SHP77 treated with DMSO at 0.1 percent for 48 hours (cell line): ENCODE measurements around the gene TRAF3IP1.

Source experiments
- DNase-seq: peaks from one replicate; lab custom pipeline; 2025; lab: John Stamatoyannopoulos, UW

Gene TRAF3IP1

DNA sequence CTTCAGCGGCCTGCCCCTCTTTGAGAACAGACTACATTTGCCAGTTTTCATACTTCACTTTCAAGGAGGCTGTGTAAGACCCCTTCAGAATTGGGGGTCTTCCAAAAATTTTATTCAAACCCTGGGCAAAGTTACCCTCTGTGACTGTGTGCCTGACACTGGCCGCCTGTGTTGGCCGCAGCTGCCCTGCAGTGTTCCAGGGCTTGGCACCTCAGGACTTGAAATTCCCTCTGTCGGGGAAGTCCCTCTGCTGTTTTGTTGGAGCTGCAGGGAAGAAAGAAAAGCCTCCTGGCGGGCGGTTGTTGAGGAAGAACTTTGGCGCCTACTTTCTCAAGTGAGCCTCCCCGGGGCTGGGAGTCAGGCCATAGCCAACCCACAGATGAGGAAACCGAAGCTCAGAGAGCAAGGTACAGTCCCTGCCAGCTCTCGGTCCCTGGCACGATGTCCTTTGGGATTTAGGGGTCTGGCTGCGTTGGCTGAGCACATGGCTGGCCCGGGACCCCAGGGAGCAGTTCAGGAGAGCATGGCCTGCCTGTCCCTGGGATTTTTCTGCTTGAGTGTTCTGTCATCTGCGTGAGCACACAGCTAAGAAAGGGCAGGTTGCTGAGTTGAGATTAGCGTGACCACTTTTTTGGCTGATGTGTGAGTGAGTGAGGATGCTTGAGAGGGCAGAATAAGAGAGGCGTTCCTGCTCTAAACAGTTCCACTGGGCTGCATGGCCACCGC lies 88.5 kb downstream of the TRAF3IP1 start:
- DNase-seq, result no peak

DNA sequence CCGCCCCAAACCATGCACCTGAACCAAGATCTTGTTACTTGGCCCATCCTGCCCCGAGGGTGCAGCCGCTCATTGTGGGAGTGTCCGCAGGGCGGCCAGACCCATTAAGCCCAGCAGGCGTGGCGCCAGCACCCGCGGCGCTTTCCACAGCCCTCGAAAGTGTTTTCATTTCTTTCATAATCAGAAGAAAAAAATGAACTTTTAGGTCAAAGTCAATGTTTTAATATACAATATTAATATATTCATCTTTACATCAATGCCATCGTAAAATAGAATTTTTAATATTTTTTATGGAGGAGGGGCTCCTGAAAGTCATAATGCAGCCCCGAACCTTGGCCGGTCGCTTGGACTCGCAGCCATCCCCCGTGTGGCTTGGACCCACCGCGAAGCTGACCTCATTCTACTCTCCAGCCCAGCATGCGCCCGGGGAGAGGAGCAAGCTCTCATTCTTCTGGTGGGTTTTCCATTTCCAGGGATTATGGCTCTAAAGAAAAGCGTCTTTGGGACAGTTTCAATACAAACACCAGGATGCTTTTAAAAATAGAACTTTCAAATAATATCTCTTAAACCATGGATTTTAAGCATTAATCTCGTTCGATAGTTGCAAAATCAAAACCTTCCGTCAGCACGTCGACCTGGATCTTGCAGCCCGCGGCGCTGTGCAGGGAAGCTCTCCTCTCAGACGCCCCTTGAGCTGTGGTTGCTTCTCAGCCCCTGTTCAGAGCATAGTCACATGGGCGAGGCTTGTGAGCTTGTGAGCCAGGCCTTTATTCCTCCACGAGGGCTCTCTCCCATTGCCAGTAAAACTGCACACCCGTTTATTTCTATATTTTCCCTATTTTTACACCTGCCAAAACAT lies 89.3 kb downstream of the TRAF3IP1 start:
- DNase-seq, result no peak

DNA sequence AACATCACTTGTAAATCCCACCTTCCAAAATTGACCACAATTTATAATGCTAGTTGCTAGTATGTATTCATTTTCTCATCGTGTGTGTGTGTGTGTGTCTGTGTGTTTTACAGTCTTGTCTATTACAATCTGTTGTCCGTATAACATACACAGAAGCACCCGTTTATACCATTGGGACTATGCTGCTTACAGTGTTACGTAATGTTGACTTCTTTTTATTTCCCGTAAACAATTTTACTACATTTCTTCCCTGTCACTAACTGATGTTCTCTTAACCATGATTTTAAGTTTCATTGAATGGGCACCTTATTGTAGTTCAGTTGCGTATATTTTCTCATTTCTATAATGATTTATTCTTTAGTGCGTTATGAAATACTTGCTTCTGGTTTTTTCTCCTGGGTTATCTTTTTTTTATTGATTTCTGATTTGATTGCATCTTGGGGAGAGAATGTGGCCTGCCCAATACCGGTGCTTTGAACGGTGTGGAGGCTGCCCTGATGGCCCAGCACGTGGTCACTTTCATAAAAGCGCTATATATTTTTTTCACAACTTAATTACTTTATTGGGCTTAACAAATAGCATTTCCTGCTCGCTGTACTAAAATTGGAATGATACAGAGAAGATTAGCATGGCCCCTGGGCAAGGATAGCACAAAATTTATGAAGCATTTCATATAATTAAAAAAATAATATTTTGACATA lies 91.9 kb downstream of the TRAF3IP1 start:
- no peak for DNase-seq

DNA sequence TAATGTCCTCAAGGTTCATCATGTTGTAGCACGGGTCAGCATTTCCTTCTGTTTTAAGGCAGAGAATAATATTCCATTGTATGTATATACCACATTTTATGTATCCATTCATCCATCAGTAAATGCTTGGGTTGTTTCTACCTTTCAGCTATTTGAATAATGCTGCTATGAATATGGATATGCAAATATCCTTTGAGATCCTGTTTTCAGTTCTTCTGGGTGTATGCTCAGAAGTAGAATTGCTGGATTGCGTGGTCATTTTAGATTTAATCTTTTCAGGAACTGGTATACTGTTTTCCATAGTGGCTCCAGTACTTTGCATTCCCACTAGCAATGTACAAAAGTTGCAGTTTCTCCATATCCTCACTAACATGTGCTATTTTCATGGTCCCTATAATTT lies 93.0 kb downstream of the TRAF3IP1 start:
- DNase-seq, result no peak

DNA sequence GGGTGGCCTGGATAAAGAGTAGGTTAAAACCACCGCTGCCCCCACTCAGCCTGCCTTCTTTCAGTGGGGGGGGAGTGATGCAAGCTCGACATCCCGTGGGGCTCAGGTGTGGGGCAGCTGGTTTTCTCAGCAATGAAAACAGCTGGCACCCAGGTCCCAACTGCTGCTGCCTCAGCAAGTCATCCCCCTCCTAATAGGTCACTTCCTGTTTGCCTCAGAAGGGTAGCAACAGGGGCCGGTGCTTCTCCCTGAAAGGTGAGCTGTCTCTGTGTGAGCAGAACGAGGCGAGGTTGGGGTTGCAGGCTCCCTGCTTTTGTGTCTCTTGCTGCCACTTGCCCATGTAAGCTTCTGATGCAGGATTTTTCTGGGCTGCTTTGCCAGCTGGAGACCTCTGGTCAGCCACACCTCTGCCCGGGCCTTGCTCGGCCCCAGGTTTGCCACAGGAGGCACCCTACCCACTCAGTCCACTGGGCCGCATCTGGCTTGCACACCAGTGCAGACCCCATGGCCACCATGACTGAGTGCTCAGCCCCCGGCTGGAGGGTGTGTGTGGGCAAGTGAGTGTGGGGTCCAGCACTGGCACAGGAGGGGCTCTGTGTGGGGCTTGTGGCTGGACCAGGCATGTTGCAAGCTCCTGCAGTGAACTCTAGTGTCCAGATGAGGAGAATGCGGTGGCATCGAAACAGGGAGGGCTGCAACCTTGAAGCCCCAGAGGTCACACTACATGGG lies 94.9 kb downstream of the TRAF3IP1 start:
- peak; percentile 51 for DNase-seq

DNA sequence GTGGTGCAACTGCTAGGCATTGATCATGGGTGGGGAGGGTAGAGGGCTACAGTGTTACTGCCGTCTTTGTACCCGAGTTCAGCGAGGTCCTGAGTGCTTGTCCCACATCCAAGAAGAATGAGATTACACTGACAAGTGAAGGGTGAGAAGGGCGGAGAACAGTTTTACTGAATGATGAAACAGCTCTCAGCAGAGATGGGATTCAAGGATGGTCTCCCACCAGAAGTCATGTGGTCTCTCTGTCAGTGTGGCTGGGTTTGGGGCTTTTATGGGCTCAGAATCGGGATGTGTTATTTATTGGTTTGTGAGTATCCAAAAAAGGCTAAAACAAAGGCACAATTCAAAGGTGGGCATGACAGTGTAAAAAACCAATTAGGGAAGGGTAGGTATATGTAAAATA lies 95.6 kb downstream of the TRAF3IP1 start:
- DNase-seq, result no peak

DNA sequence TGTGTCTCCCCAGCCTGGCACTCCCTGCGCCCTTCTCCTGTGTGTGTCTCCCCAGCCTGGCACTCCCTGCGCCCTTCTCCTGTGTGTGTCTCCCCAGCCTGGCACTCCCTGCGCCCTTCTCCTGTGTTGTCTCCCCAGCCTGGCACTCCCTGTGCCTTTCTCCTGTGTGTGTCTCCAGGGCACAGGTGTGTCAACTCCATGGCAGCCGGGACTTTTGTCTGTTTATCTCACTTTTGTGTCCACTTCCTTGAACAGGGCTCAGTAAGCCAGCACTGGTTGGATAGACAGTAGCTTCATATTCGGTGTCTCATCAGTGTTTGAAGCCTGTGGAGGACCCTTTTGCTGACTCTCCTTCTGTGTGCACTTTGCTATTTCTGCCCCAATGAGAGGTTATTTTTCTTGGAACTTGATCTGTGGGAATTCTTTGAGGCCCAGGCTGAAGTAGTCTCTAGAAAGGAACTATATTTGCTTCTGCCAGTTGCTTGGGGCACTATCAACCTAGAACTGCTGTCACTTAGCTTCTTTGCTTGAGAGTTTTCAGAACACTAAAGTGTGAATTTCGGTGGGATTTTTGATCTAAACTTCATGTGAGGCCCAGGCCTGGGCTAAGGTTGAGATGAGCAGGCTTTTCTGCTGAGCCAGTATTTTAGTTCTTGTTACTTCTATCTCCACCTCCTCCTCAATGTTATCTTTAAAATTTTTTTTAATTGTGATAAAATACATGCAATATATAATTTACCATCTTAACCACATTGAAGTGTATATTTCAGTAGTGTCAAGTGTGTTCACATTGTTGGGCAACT lies 98.1 kb downstream of the TRAF3IP1 start:
- DNase-seq, result no peak

DNA sequence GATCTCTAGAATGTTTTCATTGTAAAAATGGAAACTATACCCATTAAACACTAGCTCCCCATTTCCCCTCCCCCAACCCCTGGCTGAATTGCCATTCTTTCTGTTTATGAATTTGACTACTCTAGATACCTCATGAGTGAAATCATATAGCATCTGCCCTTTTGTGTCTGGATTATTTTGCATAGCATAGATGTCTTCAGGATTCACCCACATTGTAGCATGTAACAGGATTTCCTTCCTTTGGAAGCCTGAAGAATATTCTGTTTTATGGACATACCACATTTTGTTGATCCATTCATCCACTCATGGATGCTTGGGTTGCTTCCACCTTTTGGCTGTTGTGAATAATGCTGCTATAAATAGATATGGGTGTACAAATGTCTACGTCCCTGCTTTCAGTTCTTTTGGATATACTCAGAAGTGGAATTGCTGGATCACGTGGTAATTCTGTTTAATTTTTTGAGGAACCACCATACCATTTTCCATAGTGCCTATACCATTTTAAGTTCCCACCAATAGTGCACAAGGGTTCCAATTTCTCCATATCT lies 98.8 kb downstream of the TRAF3IP1 start:
- DNase-seq, result no peak

DNA sequence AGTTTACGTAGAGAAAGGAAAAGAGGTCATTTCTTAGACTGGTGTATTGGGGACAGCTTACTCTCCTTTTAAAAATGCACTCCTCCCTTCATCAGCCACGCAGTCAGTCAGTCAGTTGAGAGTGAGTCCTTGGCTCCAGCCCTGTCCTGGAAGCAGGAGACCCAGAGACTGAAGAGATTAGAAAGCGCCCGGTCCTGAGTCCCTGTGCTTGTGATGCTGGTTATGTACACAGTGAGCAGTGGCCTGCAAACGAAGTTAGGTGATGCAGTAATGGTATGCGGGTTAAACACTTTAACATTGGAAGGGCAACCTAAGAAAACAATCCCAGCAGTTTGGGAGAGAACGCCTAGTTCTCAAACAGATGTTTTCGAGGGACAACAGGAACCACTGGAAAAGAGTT lies 100.1 kb downstream of the TRAF3IP1 start:
- DNase-seq, result no peak

DNA sequence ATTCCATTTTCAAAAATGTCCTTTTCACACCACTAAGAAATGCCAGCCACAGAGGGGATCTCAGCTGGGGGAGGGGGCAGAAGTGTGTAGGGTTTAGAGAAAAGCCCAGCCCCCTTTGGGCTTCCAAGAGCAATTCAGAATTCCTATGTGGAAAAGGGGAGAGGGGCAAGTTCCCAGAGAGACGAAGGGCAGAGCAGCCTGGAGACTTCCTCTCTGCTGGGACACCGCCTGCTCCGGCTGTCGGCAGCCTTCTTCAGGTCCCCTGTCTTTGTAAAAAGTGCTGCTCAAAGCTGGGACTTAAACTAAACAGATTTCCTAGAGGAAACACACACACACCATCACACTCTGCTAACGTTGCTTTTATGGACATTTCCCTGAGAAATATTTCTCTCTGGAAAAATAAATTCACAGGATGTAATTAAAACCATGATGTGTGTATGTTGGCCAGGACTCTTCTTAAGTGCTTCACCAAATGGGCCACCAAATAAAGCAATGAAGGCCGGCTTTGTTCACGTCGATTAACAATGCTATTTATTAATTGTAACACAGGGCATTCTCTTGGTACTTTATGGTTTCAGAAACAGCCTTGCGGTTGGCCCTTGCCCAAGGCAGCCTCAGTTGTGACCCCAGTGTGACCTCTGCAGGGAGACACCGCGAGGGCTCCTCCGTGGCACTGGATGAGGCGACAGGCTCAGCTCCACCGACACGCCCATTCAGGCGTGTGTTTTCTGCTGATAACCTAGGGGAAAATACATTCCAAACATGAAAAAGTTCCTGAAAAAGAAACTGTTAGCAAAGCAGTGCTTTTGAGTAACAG lies 100.8 kb downstream of the TRAF3IP1 start:
- no peak for DNase-seq

DNA sequence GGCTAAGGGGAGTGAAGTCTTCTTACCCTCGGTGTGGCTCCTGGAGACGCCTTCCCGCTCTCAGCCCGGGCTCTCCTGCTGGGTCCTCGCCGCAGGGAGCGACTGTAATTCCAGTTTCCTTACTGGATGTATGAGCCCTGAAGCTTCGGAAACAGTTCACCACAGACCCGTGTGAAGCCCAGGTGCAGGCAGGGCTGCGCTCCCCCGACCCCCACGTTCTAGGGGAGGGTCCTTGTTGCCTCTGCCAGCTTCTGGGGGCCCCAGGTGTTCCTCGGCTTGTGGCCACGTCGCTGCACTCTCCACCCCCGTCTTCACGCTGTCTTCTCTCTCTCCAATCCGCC lies 101.3 kb downstream of the TRAF3IP1 start:
- DNase-seq, result no peak

DNA sequence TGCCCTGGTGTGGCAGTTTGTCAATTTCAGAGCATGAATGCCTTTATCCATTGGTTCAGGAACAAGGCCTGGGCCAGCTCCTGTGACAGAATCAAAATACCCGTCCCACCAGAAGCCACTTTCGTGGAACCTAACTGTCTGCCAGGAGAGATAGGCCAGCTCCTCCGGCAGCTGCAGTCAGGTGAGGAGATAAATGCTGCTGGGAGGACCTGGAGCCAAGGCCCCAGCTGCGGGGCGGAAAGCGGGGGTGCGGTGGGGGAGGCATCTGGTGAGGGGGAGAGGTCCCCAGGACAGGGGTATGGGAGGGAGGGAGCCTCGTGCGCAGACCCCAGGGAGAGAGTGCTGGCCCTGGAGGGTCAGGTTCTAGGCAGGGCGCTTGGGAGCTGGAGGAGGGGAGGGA lies 102.0 kb downstream of the TRAF3IP1 start:
- no peak for DNase-seq

DNA sequence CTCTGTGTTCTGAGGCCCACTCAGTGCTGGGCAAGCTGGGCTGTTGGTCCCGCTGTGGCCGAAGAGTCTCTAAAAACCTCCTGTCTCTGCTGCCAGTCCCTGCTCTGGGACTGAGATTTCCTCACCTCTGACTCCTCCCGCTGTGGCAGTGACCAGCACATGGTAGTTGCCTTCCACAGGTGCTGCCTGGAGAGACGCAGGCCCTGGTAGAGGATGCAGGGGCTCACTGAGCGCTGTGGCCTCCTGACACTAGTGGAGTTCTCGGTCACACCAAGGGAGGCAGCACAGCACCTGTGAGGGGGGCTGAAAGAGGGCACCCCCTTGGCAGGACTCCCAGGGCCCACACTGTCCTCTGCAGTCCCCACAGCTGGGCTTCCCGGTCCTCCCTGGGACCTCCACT lies 102.6 kb downstream of the TRAF3IP1 start:
- DNase-seq, result no peak

DNA sequence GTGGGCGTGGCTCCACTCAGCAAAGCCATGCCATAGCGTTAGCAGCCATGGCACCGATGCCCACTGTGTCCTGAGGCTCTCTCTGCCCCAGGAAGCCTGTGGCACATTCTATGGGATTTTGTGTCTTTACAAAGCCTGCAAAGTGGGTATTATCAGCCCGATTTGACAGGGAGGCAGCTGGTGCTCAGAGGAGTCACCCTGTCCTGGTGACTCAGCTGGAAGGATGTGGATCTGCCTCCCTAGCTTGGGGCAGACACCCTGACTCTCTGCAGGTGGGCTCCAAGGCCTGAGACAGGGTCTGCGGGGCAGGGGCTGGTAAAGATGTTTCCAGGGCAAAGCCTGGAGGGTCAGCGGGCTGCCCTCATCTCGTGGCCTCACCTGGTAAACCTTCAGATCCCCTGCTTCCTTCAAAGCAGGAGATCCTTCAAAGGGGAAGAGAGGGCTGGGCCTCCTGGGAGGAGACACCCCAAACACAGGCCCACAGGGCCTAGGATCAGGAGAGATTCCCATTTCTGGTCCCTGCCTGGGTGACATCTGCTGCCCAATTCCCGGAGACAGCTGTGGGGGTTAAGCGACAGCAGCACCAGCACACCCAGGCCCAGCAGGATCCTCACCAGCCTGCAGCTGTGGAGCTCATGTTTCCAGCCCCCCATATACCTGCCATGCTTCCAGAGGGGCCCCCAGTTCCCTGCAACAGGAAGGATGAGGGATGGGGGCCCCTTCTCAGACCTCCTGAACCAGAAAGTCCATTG lies 103.4 kb downstream of the TRAF3IP1 start:
- DNase-seq, result no peak

DNA sequence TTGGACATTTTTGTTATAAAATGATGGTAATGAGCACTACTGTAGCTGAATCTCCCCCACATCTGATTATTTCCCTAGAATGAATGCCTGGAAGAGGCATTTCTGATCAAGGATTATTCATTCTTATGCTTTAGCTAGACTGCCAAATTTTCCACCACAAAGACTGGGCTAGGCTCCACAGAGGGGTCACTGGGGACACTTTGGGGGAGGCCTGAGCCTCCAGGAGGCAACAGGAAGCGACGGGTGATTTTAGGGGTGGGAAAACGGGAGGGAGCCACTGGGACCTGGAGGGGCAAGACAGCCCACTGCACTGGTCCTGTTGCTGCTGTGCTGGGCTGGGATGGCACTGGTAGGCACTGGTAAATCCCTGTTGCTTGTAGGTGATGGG lies 104.0 kb downstream of the TRAF3IP1 start:
- DNase-seq, result no peak

DNA sequence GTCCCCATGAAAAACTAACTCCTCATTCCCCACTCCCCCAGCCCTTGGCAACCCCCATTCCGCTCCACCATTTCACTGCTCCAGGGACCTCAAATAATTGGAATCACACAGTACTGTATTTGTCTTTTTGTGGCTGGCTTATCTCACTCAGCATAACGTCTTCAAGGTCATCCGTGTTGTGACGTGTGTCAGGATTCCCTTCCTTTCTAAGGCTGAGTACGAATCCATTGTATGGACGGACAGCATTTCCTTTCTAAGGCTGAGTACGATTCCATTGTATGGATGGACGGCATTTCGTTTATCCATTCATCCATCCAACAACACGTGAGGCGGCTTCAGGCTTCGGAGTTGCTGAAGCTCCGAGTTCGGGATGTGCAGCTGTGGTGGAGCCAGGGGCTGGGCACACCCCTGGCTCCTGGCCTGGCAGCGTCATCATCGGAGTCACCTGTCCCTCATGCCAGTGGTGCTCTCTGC lies 105.2 kb downstream of the TRAF3IP1 start:
- no peak for DNase-seq

DNA sequence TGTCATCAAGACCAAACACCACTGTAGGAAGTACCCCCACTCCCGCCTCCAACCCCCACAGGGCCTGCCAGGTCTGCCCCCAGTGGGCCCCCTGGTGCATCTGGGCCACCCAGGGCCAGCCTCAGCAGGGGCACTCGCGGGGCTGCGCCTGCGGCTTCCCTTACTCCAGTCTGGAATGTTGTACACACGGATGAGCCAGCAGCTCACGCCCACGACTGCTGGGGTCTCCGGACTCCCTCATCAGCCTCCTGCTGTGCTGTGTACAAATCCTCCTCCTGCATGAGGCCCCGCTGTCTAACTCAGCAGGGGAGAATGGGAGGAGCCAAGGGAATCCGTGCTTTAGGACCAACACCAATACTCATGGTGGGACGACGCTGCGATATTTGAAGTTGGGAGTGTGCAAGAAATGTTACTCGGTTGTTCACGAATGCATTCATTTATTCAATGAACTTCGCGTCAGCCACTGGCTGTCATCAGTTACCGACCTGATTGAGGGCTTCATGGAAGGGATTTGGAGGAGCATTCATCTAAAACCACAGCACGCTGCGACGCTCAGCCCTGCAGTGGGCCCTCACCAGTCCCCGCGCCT lies 105.8 kb downstream of the TRAF3IP1 start:
- DNase-seq, result peak; percentile 12

DNA sequence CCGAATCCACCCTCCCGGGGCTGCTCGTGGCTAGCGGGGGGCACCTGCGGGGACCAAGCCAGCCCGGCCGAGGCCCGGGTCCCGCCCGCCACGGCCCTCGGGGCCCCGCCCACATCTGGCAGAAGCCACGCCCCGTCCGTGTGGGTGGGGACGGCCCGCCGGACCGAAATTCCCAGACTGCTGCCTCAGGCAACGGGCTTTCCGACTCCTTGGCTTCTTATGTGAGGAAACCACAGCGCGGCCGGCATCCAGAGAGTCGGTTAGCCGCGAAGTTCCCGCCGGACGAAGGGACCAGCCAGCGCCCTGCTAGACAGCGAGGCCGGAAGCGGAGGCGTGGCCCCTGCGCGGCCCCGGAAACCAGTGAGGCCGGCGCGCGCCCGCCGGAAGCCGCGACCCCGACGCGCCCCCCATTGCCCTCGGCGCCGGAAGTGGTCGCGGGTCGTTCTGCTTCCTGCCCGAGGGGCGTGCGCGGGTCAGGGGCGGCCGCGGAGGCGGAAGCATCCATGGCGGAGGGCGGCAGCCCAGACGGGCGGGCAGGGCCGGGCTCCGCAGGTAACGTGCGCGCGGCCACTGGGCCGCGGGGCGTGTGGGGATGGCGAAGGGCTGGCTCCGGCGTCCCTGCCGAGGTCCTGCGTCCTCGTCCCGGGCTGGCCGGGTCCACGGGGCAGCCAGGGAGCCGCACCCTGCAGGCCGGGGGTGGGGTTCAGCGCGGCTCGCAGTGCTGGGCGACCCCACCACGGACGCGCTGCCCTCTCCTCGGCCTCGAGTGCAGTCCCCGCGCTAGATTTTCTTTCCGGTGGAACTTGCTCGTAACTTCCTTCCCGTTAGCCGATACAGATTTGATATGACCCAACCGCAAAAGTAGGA lies 106.5 kb downstream of the TRAF3IP1 start, which contains the start of gene ASB1:
Gene ASB1 (plus strand): TSS at position 360 of the 867 bp plus-strand sequence. CDS start 144 bp downstream, at position 504.
- DNase-seq, result peak; percentile 63
